ENCODE results near the gene CSF1. TPM values are rescaled to one million over a fixed set of nuclear protein-coding genes. Genes with fewer than 3 reads are reported as not detected.

CSF1 gene
- total and polyA plus RNA-seq, 7 donors, result 3.0 to 118 (median 21.8) TPM

- TF ChIP-seq EP300 (IDR thresholded peaks at IDR 0.05), result no peak
- TF ChIP-seq POLR2AphosphoS5 (IDR thresholded peaks at IDR 0.05), result no peak
- no peak for TF ChIP-seq CTCF (IDR thresholded peaks at IDR 0.05)
- no peak for TF ChIP-seq POLR2A (IDR thresholded peaks at IDR 0.05)
- peaks cover 0 to 4% (median 0%) of the 10 kb centered on the region in 4 donors for H3K4me1 ChIP-seq
- H3K9me3 ChIP-seq, result no peaks in the 10 kb centered on the region
- no peaks in the 10 kb centered on the region for H3K27me3 ChIP-seq
- 74 to 89% methylated on average over 4 of the region's 4 CpGs for WGBS, 2 donors
- no peak overlapping the region for H3K4me3 ChIP-seq
- no peaks in the 10 kb centered on the region for H3K36me3 ChIP-seq
- DNase-seq, result no peak
- H3K27ac ChIP-seq, result no peak overlapping the region
- intact Hi-C loops (cut with DNase I), result no loop called here
Observed at GRCh38 chr1:109901524-109902145, 9.0 kb upstream of the CSF1 start.

GRCh38 chr1:109902204-109902985, 8.3 kb upstream of the CSF1 start:
- no peak for DNase-seq
- Histone ChIP-seq H3K36me3 (no peaks in the 10 kb centered on the region), H3K9me3 (no peaks in the 10 kb centered on the region), H3K4me1 (no peaks in the 10 kb centered on the region), H3K27ac (no peak overlapping the region), H3K4me3 (no peak overlapping the region), H3K27me3 (no peaks in the 10 kb centered on the region)
- intact Hi-C loops (cut with DNase I), result no loop called here
- WGBS, 2 donors, result 94% methylated on average over 9 of the region's 9 CpGs
- TF ChIP-seq POLR2A (IDR thresholded peaks at IDR 0.05) (no peak), EP300 (IDR thresholded peaks at IDR 0.05) (no peak), POLR2AphosphoS5 (IDR thresholded peaks at IDR 0.05) (no peak), CTCF (IDR thresholded peaks at IDR 0.05) (no peak)

GRCh38 chr1:109903376-109903930, 7.2 kb upstream of the CSF1 start:
- Histone ChIP-seq H3K27ac (no peak overlapping the region), H3K27me3 (no peaks in the 10 kb centered on the region), H3K36me3 (no peaks in the 10 kb centered on the region), H3K4me1 (no peaks in the 10 kb centered on the region), H3K4me3 (no peak overlapping the region), H3K9me3 (no peaks in the 10 kb centered on the region)
- DNase-seq, result no peak
- intact Hi-C loops (cut with DNase I), result no loop called here
- WGBS, 2 donors, result 93 to 97% methylated on average over 2 of the region's 2 CpGs
- TF ChIP-seq POLR2A (IDR thresholded peaks at IDR 0.05) (no peak), EP300 (IDR thresholded peaks at IDR 0.05) (no peak), POLR2AphosphoS5 (IDR thresholded peaks at IDR 0.05) (no peak), CTCF (IDR thresholded peaks at IDR 0.05) (no peak)

- Histone ChIP-seq H3K27ac (no peak overlapping the region), H3K36me3 (no peaks in the 10 kb centered on the region), H3K27me3 (no peaks in the 10 kb centered on the region), H3K4me3 (no peak overlapping the region), H3K9me3 (no peaks in the 10 kb centered on the region), H3K4me1 (peaks cover 0 to 3% (median under 1%) of the 10 kb centered on the region in 4 donors)
- TF ChIP-seq POLR2AphosphoS5 (IDR thresholded peaks at IDR 0.05) (no peak), EP300 (IDR thresholded peaks at IDR 0.05) (no peak)
- intact Hi-C loops (cut with DNase I), result no loop called here
- WGBS, 2 donors, result 84 to 85% methylated on average over 7 of the region's 7 CpGs
- no peak for DNase-seq
Observed at GRCh38 chr1:109904105-109904817, 6.4 kb upstream of the CSF1 start.

- intact Hi-C loops (cut with DNase I), result no loop called here
- TF ChIP-seq EP300 (IDR thresholded peaks at IDR 0.05) (no peak), CTCF (IDR thresholded peaks at IDR 0.05) (no peak), POLR2AphosphoS5 (IDR thresholded peaks at IDR 0.05) (no peak), POLR2A (IDR thresholded peaks at IDR 0.05) (no peak)
- 91 to 92% methylated on average over 7 of the region's 7 CpGs for WGBS, 2 donors
Observed at GRCh38 chr1:109905491-109905890, 5.2 kb upstream of the CSF1 start.

More at GRCh38 chr1:109905491-109905890, 5.2 kb upstream of the CSF1 start:
- Histone ChIP-seq H3K27me3 (no peaks in the 10 kb centered on the region), H3K9me3 (no peaks in the 10 kb centered on the region), H3K27ac (no peak overlapping the region), H3K4me3 (no peak overlapping the region), H3K4me1 (peaks cover 0 to 13% (median 11%) of the 10 kb centered on the region in 4 donors), H3K36me3 (no peaks in the 10 kb centered on the region)
- DNase-seq, result no peak
